HG02870 (cell line): ENCODE results near the gene SMC6.

Experiments used
- ATAC-seq: cut with Tn5 transposase; IDR thresholded peaks from one replicate; pipeline ENCODE4 v1.9.1; 2021; ENCODE audit warnings: mild to moderate bottlenecking, moderate library complexity; ENCODE audit not compliant: unreplicated experiment

The SMC6 gene

GRCh38 chr2:17652681-17653394, 100.8 kb downstream of the SMC6 start:
- no peak for ATAC-seq

DNA sequence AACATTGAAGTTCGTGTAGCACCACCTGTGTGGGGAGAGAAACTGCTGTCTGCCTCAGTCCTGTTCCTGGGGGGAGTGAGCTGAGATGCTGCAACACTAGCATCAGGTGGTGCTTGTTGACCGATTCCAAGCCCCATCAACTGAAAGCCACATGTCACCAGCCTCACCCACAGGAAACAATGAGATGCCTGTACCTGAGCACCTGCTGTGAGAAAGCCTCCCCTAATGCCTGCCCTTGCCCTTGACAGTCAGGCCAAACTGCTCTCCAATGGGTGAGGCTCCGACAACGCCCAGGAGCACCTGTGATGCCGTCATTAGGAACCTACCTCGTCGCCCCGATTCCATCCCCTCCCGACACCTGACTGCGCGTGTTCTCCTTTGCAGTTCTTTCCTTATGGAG, 104.6 kb downstream of the SMC6 start:
- no peak for ATAC-seq

DNA sequence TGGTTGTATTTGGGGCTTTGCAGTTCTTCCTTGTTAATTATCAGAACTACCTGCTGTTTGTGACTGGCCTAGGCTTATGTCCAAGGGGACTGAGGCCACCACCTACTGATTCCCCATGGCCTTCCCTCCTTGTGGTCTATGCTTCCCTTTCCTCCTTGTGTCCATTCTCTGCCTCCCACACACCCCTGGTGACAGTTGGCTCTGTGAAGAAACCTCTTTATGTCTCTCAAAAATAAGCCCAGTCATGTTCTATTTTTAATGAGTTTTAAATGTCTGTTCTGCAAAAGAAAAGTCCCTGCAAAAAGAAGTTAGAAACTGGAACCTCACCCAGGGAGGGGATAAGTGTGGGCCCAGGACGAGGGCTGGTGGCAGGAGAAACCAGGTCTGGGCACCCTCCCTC, 105.0 kb downstream of the SMC6 start:
- no peak for ATAC-seq

DNA sequence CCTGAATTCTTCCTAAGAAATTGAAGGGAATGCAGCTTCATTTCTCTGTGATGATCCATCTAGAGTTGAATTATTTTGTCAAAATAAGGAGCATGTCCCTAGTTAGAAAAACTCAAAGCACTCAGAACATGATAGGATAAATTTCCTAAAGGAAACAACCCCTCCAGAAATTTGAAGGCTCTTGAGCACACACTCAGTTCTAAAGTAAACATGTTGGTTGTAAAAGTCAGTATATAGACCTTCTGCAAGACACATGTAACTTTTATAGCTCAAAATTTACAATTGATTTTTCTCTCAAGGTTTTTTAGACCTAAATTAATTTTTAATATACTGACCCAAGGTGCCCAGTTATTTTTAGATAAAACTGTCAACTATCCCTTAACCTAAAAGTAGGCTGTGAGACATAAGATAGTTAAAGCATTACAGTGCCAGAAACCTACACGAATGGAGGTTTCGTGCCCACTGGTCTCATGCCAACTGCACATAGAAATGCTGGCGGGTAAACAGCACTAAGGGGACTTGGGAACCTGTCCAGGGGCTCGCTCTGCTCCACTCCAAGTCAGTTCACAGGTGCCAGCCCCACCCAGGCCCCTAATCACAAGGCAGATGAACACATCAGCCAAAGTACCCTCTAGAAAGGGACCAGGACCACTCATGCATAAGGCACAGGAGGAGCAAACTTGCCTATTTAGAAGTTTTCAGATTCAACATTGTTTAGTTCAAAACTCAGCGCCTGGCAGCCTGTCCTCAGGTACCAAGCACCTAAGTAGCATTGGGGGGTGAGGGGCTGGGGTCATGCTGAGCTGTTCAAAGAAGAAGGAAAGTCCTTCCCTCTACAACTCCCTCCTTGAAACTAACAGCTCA, 106.5 kb downstream of the SMC6 start:
- ATAC-seq = no peak

DNA sequence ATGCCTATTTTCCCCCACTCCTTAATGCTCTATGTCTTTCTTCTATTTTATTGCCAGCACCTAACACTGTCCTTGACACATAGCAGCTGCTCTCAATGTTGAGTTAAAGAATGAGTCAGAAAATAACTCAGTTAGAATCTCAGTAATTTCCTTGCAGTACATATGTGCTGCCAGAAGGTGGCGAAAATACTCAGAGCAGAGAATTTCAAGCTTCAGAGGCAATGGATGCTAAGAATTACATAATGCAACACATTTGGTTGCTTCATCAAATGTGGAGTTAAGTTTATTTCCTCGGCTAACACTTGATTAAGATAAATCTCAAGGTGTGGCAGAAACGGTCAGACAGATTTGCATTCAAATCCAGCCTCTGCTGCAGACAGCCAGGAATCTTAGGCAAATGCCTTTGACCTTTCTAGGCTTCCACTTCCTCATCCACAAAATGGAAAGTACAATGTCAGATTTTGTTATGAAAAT, 107.5 kb downstream of the SMC6 start:
- peak; percentile 74 for ATAC-seq

- ATAC-seq = no peak
Measured at GRCh38 chr2:17644997-17645720, 108.5 kb downstream of the SMC6 start.

- peak; percentile 36 for ATAC-seq
Measured at GRCh38 chr2:17643031-17643615, 110.5 kb downstream of the SMC6 start.

DNA sequence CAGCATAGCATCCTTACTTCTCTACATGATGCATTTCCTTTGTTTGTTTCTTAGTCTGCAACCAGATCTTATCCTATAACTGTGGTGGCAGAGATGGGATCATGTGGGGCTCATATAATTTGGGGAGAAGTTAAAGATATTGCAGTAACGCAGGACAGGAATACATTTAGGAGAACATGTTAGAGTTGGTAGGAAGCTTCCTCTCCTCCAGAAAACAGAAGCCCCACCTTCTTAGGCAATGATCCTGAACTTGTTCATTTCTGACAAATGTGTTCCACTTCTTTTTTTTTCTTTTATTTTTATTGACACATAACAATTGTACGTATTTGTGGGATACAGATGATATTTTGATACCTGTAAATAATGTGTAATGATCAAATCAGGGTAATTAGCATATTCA, 113.2 kb downstream of the SMC6 start:
- ATAC-seq = no peak

GRCh38 chr2:17638196-17638743, 115.3 kb downstream of the SMC6 start:
- ATAC-seq = no peak

GRCh38 chr2:17637131-17637906, 116.3 kb downstream of the SMC6 start:
- peak; percentile 51 for ATAC-seq

- no peak for ATAC-seq
Measured at GRCh38 chr2:17636257-17636656, 117.4 kb downstream of the SMC6 start.

DNA sequence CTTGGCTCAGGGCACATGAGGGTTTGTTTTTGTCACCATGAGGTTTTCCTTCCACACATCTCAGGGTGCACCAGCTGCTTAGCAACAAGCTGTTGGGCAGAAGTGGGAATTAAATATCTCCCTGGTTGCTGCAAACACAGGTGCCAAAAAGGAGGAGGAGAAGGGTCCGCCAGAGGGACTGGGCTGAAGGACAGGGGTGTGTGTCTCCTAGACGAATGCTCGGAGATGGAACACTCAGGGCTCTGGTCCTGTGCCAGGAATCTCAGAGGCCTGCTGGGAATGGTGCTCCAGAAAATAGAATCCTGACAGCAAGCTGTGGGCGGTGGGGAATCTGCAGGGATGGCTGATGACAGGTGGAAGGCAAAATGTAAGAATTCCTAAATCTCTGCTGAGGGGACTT, 118.6 kb downstream of the SMC6 start:
- no peak for ATAC-seq

GRCh38 chr2:17630089-17630488, 123.5 kb downstream of the SMC6 start:
- ATAC-seq = no peak

DNA sequence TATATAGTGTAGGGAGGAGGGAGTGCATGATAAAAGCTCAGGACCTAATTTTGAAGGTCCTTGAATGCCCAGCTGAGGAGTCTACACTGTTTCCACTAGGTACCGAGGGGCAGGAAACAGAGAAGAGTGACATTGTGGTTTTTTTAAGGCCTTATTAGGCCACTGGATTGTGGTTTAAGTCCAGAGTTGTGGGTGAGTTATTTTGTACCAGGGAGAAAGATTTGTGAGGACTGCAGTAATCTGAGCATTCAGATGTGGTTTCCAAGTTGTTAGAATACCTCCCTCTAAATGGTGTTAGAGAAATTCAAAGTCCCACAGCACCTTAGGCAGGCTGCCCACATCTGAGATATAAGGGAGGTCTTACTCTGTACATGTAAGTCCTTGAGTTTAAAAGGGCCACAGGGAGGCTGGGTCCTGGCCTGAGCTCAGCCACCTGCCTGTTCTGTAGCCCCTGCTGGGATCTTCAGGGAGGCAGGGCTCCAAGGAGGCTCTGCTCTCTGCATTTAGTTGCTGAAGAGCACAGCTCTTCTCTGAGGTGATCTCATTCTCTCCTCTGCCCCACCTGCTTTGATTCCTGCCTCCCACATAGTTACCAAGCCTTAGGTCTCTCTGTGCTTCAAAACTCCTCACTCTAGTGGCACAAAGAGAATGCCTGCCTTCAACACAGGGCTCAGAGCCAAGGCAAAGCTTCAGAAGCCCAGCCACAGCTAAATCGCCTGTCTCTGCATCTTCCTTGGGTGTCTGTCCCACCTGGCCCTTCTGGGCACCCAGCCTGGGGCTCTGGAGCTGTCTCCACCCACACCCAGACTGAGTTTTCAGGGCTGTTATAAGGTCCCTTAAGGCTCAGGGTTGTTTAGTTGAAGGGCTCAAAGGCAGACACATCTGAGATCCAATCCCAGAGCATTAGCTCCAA, 125.0 kb downstream of the SMC6 start:
- peak; percentile 53 for ATAC-seq

DNA sequence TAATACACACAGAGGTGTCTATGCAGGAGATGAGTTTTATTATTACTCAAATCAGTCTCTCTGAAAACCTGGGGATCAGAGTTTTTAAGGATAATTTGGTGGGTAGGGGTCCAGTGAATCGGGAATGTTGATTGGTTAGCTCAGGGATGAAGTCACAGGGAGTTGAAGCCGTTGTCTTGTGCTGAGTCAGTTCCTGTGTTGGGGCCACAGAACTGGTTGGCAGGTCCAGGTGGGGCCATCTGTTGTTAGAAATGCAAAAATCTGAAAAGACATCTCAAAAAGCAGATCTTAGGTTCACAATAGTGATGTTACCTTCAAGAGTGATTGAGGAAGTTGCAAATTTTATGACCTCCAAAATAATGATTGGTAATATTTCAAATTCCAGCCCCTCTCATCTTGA, 126.2 kb downstream of the SMC6 start:
- ATAC-seq = no peak

- no peak for ATAC-seq
Measured at GRCh38 chr2:17626986-17627385, 126.6 kb downstream of the SMC6 start.

DNA sequence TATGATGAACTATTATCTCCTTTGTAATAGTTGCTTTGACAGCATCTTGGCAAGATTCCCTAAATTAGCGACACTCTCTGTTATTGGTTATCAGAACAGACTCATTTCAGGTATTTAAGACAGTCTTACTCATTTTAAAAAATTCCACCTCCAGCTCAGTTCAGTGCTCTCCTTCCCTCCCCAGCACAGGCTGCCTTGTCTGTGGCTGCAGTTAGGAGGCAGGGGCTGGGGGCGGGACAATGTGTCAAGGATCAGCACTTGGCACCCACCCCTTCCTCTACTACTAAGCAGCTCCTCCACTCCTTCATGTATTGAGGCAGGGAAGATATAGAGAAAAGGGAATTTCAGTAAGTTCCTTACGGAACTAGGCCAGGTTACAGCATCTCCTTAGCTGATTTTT, 128.2 kb downstream of the SMC6 start:
- ATAC-seq = no peak

GRCh38 chr2:17621781-17622180, 131.8 kb downstream of the SMC6 start:
- ATAC-seq = no peak

- ATAC-seq = no peak
Measured at GRCh38 chr2:17620841-17621240, 132.8 kb downstream of the SMC6 start.
